GM12878 (cell line): ENCODE results near the gene PHAF1. TPM values are rescaled to one million over a fixed set of nuclear protein-coding genes. Genes with fewer than 3 reads are reported as not detected.

Experiments used
- ATAC-seq: fragments of 200-7000 bp; cut with Tn5 transposase; 3 replicates; pipeline ENCODE4 v1.9.1; 2020; ENCODE audit warnings: mild to moderate bottlenecking, moderate library complexity
- BruUV-seq: library from RNA; stranded (reverse); fragments of 400-500 nt; replicated peaks from 2 replicates; lab custom pipeline; 2021; lab: Mats Ljungman, UMichigan
- CTCF ChIA-PET: fragments of 300-600 bp; sonication (Branson Sonifier 250); formaldehyde crosslinking; extraction: SDS; loops from one replicate; lab custom pipeline; 2021; ENCODE audit warnings: inconsistent platforms; lab: Yijun Ruan, JAX
- POLR2A ChIA-PET: fragments of 350-600 bp; formaldehyde crosslinking; extraction: SDS; loops from one replicate; lab custom pipeline; 2021; ENCODE audit warnings: inconsistent platforms; lab: Charles Lee
- RAD21 ChIA-PET: fragments of 300-600 bp; sonication (Branson Sonifier 250); formaldehyde crosslinking; loops from one replicate; lab custom pipeline; 2023; ENCODE audit warnings: antibody characterized with exemption; ENCODE audit not compliant: unreplicated experiment; lab: Charles Lee
- SMC1A ChIA-PET: fragments of 300-600 bp; sonication (Branson Sonifier 250); formaldehyde crosslinking; loops from one replicate; lab custom pipeline; 2023; ENCODE audit not compliant: unreplicated experiment, uncharacterized antibody; lab: Charles Lee
- DNase-seq: peaks from one replicate; pipeline ENCODE4 v3.0.0-alpha.2; 2011; ENCODE audit warnings: low read depth, low spot score
- FAIRE-seq: peaks from 3 replicates; lab custom pipeline; 2011; peaks lifted over from hg19 to GRCh38; lab: Jason Lieb, UNC
- H2AFZ ChIP-seq: 2 replicates; pipeline ENCODE4 v1.6.0; 2011; ENCODE audit warnings: low read depth, low read length, control low read depth; ENCODE audit not compliant: control insufficient read depth
- H3K27ac ChIP-seq: 2 replicates; pipeline ENCODE4 v1.5.1; 2011; ENCODE audit warnings: control low read depth; ENCODE audit not compliant: control insufficient read depth, insufficient read depth
- H3K27me3 ChIP-seq, 2 experiments: replicated peaks in 1 of 2; 2 replicates each; pipeline versions ENCODE4 v1.6.0 to v1.6.1; 2011; ENCODE audit warnings: low read length in 1 of 2; ENCODE audit not compliant: control insufficient read depth in 2 of 2, insufficient read depth in 2 of 2
- H3K36me3 ChIP-seq, 2 experiments: 2 replicates each; pipeline ENCODE4 v1.5.1; 2011; ENCODE audit warnings: low read length in 1 of 2; ENCODE audit not compliant: control insufficient read depth in 2 of 2, insufficient read depth in 2 of 2
- H3K4me1 ChIP-seq: 2 replicates; pipeline ENCODE4 v1.6.1; 2011; ENCODE audit warnings: mild to moderate bottlenecking, low read length, moderate library complexity, mixed read lengths; ENCODE audit not compliant: control insufficient read depth, insufficient read depth
- H3K4me2 ChIP-seq: 2 replicates; pipeline ENCODE4 v1.6.0; 2011; ENCODE audit warnings: control low read depth; ENCODE audit not compliant: control insufficient read depth, insufficient read depth
- H3K4me3 ChIP-seq: fragments of 200-600 bp; sonication (generic); 2 replicates; pipeline ENCODE4 v1.5.1; 2016
- H3K79me2 ChIP-seq: 2 replicates; pipeline ENCODE4 v1.6.0; 2011; ENCODE audit warnings: low read length; ENCODE audit not compliant: control insufficient read depth, insufficient read depth
- H3K9ac ChIP-seq: 2 replicates; pipeline ENCODE4 v1.8.0; 2011; ENCODE audit warnings: low read length, control low read depth, mixed read lengths; ENCODE audit not compliant: control insufficient read depth, insufficient read depth
- H3K9me3 ChIP-seq: replicated peaks from 3 replicates; pipeline ENCODE4 v1.5.1; 2011; ENCODE audit warnings: mild to moderate bottlenecking, low read length; ENCODE audit not compliant: control insufficient read depth, insufficient read depth
- H4K20me1 ChIP-seq: 2 replicates; pipeline ENCODE4 v1.6.0; 2011; ENCODE audit not compliant: control insufficient read depth, insufficient read depth
- E2F8 ChIP-seq: fragments of 450-650 bp; IDR thresholded peaks from 2 replicates; pipeline ENCODE4 v1.6.1; 2018; ENCODE audit warnings: mild to moderate bottlenecking, low read depth, moderate library complexity; ENCODE audit not compliant: partially characterized antibody
- HCFC1 ChIP-seq: fragments of 150-350 bp; IDR thresholded peaks from 2 replicates; pipeline ENCODE4 v1.6.1; 2014; ENCODE audit warnings: low read length
- IRF4 ChIP-seq: IDR thresholded peaks from 2 replicates; pipeline ENCODE4 v1.6.1; 2011; ENCODE audit warnings: low read depth, low read length
- MTA3 ChIP-seq: IDR thresholded peaks from 2 replicates; pipeline ENCODE4 v1.6.1; 2012; ENCODE audit warnings: low read length, inconsistent platforms, borderline replicate concordance
- NBN ChIP-seq: fragments of 450-650 bp; IDR thresholded peaks from 2 replicates; pipeline ENCODE4 v1.6.1; 2016
- NFXL1 ChIP-seq: fragments of 450-650 bp; IDR thresholded peaks from 2 replicates; pipeline ENCODE4 v1.6.1; 2017; ENCODE audit warnings: antibody characterized with exemption, mild to moderate bottlenecking, borderline replicate concordance
- PAX5 ChIP-seq: IDR thresholded peaks from 2 replicates; pipeline ENCODE4 v1.6.1; 2011; ENCODE audit warnings: low read depth, low read length, borderline replicate concordance
- PML ChIP-seq: IDR thresholded peaks from 2 replicates; pipeline ENCODE4 v1.6.1; 2012; ENCODE audit warnings: low read length, inconsistent platforms
- SMAD1 ChIP-seq: fragments of 450-650 bp; IDR thresholded peaks from 2 replicates; pipeline ENCODE4 v1.6.1; 2018; ENCODE audit warnings: mild to moderate bottlenecking, low read depth; ENCODE audit not compliant: partially characterized antibody
- SRF ChIP-seq, 2 experiments: IDR thresholded peaks; 2 replicates each; pipeline ENCODE4 v1.6.1; 2011; ENCODE audit warnings: low read depth in 2 of 2, low read length in 2 of 2, mild to moderate bottlenecking in 1 of 2, moderate library complexity in 1 of 2
- ZBED1 ChIP-seq: IDR thresholded peaks from 2 replicates; pipeline ENCODE4 v1.6.1; 2016; ENCODE audit warnings: borderline replicate concordance
- ZSCAN29 ChIP-seq: fragments of 450-650 bp; IDR thresholded peaks from 2 replicates; pipeline ENCODE4 v1.6.1; 2017; ENCODE audit warnings: mild to moderate bottlenecking, moderate library complexity
- WGBS: methylation state at CpG from one replicate; pipeline ENCODE4 v1.1.6; 2016; ENCODE audit warnings: low lambda C conversion rate; ENCODE audit not compliant: insufficient replicate concordance, insufficient coverage; ENCODE audit errors: missing lambda C conversion rate; 5-methylcytosine and 5-hydroxymethylcytosine counted together
- in situ Hi-C: fragments of 300-500 bp; cut with MboI; formaldehyde crosslinking; loops from 9 replicates; pipeline ENCODE4 v1.14.3; 2018; ENCODE audit warnings: mixed read lengths
- intact Hi-C: fragments of 100-400 bp; cut with micrococcal nuclease; formaldehyde crosslinking; loops from one replicate; pipeline ENCODE4 v1.14.2; 2022; ENCODE audit not compliant: unreplicated experiment
- polyA plus RNA-seq, 11 experiments: library from polyadenylated mRNA; depleted of rRNA in 4 of 11; unstranded in 6 of 11; stranded (reverse) in 5 of 11; fragments of >200 nt; fragmentation: Nextera tagmentation in 4 of 11; fragmentation: Illumina TruSeq in 1 of 11; extraction: Ambion mirVana in 4 of 11; extraction: Trizol in 1 of 11; gene quantifications; 1 replicate in 1 of 11; 2 replicates in 10 of 11; pipeline versions ENCODE4 v1.2.1 to v1.2.3, GENCODE V29; 2011 to 2016; ENCODE audit warnings: inconsistent platforms in 2 of 11, missing spikeins in 2 of 11, low read depth in 1 of 11
- total RNA-seq, 4 experiments: library from RNA; depleted of rRNA in 3 of 4; stranded (reverse); fragments of >200 nt in 3 of 4; fragmentation: Illumina TruSeq in 1 of 4; extraction: Trizol in 1 of 4; gene quantifications; 2 replicates each; pipeline versions ENCODE4 v1.2.1 to v1.2.3, GENCODE V29; 2013 to 2021
- TF ChIP-seq, protein P1 (sequence below): fragments of 450-650 bp; IDR thresholded peaks from 2 replicates; pipeline ENCODE4 v1.6.1; 2017; ENCODE audit warnings: mild to moderate bottlenecking, low read depth, inconsistent platforms; ENCODE audit not compliant: poor library complexity, severe bottlenecking
- TF ChIP-seq, protein P2 (sequence below): IDR thresholded peaks from 2 replicates; pipeline ENCODE4 v1.6.1; 2011; ENCODE audit warnings: borderline replicate concordance, low read depth, mild to moderate bottlenecking, moderate library complexity, low read length; ENCODE audit not compliant: insufficient read depth, poor library complexity, severe bottlenecking

PHAF1 gene
- total and polyA plus RNA-seq, 10 of the 15 experiments (the other 5 are each of a cell fraction or from before 2014, with no cell fraction given) = 4.5 to 20.9 (median 14.9) TPM

DNA sequence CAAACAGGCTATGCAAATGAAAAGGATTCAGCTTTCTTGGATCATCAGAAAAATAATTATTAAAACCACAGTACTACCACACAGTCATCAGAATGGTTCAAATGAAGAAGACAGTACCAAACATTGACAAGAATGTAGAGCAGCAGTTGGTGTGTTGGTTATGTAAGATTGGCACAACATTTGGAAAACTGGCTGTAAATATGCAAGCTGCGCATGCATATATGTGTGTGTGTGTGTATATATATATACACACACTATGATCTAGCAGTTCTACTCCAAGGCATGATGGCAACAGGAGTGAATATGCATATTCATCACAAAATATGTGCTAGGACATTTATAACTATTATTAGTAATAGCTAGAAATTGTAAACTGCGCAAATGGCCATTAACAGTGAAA is 34.4 kb upstream of the PHAF1 start:
- H3K4me1 ChIP-seq = no peaks in the 10 kb centered on the region
- no peak overlapping the region for H3K27ac ChIP-seq
- no peak for FAIRE-seq
- BruUV-seq = no TSS peak
- no peaks in the 10 kb centered on the region for H3K27me3 ChIP-seq
- ChIA-PET SMC1A (interaction anchor here (1.0 to 1.5 kb wide), 2 partner anchors 12 to 43 kb away, joined by 3 to 7 read pairs; no protein-coding TSS in a partner anchor), RAD21 (no interaction called here), CTCF (interaction anchor here (0.5 kb wide), 1 partner anchor 23 kb away, joined by 5 read pairs; no protein-coding TSS in a partner anchor), POLR2A (interaction anchor here (0.6 kb wide), 1 partner anchor 10 kb away, joined by 5 read pairs; no protein-coding TSS in a partner anchor)
- 98% methylated on average over 2 of the region's 2 CpGs for WGBS
- H3K4me3 ChIP-seq = no peak overlapping the region
- TF ChIP-seq HCFC1 (no peak), PAX5 (no peak), SRF (IDR thresholded peaks at IDR 0.05; ENCODE audit: low read depth in 2 of 2, low read length in 2 of 2) (no peak), NFXL1 (no peak), PML (no peak), IRF4 (no peak), MTA3 (no peak), SMAD1 (no peak), ZBED1 (no peak), NBN (no peak), ZSCAN29 (no peak), E2F8 (no peak)
- TF ChIP-seq, protein P1, sequence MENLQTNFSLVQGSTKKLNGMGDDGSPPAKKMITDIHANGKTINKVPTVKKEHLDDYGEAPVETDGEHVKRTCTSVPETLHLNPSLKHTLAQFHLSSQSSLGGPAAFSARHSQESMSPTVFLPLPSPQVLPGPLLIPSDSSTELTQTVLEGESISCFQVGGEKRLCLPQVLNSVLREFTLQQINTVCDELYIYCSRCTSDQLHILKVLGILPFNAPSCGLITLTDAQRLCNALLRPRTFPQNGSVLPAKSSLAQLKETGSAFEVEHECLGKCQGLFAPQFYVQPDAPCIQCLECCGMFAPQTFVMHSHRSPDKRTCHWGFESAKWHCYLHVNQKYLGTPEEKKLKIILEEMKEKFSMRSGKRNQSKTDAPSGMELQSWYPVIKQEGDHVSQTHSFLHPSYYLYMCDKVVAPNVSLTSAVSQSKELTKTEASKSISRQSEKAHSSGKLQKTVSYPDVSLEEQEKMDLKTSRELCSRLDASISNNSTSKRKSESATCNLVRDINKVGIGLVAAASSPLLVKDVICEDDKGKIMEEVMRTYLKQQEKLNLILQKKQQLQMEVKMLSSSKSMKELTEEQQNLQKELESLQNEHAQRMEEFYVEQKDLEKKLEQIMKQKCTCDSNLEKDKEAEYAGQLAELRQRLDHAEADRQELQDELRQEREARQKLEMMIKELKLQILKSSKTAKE = no peak
- TF ChIP-seq, protein P2, sequence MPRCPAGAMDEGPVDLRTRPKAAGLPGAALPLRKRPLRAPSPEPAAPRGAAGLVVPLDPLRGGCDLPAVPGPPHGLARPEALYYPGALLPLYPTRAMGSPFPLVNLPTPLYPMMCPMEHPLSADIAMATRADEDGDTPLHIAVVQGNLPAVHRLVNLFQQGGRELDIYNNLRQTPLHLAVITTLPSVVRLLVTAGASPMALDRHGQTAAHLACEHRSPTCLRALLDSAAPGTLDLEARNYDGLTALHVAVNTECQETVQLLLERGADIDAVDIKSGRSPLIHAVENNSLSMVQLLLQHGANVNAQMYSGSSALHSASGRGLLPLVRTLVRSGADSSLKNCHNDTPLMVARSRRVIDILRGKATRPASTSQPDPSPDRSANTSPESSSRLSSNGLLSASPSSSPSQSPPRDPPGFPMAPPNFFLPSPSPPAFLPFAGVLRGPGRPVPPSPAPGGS = no peak
- no peaks in the 10 kb centered on the region for H3K9me3 ChIP-seq
- no peak overlapping the region for H2AFZ ChIP-seq
- peaks cover 2 to 8% of the 10 kb centered on the region in 2 experiments for H3K36me3 ChIP-seq
- intact Hi-C loops = no loop called here
- no peak overlapping the region for H3K9ac ChIP-seq
- ATAC-seq = no peak
- no peaks in the 10 kb centered on the region for H3K79me2 ChIP-seq
- no peak overlapping the region for H3K4me2 ChIP-seq
- in situ Hi-C loops = no loop called here
- no peaks in the 10 kb centered on the region for H4K20me1 ChIP-seq
- no peak for DNase-seq
